GM21576 (cell line): ENCODE data around the gene RSPH3.
"Not testable (repeated sequence)": the region's sequence is repeated elsewhere in the genome, so short reads cannot be mapped to it uniquely, and the experiment has no call there.

Source experiments
- ATAC-seq: cut with Tn5 transposase; IDR thresholded peaks from one replicate; pipeline ENCODE4 v1.9.1; 2021; ENCODE audit warnings: mild to moderate bottlenecking, moderate library complexity; ENCODE audit not compliant: unreplicated experiment

Gene RSPH3

DNA sequence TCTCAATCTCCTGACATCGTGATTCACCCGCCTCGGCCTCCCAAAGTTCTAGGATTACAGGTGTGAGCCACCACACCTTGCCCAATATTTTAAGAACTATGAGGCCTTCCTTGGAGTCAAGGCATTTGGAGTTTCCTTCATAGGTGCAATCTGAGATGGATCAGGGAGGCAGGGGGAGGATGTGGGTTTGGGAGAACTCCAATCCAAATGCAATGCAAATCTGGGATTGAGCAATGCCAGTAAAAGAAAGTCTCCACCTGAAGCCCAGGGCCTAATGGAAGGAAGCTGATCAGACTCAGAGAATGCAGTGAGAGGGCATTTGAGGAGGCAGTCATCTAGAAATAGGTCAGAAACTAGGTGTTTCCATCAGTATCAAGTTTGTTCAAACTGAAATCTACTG, 21.2 kb downstream of the RSPH3 start:
- no peak for ATAC-seq

DNA sequence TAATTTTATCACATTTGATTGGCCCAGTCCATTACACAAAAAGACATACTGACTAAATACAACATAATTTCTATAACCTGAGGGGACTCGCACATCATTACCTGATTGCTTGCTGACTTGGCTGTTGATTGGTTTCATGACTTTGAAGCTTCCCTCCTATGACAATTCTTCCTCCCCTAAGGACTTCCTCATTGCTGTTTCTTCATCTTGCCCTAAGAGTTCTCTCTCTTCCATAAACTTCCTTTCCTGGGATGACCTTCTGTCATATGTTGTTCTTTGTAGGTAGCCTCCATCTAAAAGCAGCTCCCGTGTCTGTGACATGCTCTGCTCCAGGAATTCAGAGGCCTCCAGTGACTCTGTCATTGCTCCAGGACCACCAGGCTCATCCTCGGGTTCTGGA, 22.6 kb downstream of the RSPH3 start:
- no peak for ATAC-seq

DNA sequence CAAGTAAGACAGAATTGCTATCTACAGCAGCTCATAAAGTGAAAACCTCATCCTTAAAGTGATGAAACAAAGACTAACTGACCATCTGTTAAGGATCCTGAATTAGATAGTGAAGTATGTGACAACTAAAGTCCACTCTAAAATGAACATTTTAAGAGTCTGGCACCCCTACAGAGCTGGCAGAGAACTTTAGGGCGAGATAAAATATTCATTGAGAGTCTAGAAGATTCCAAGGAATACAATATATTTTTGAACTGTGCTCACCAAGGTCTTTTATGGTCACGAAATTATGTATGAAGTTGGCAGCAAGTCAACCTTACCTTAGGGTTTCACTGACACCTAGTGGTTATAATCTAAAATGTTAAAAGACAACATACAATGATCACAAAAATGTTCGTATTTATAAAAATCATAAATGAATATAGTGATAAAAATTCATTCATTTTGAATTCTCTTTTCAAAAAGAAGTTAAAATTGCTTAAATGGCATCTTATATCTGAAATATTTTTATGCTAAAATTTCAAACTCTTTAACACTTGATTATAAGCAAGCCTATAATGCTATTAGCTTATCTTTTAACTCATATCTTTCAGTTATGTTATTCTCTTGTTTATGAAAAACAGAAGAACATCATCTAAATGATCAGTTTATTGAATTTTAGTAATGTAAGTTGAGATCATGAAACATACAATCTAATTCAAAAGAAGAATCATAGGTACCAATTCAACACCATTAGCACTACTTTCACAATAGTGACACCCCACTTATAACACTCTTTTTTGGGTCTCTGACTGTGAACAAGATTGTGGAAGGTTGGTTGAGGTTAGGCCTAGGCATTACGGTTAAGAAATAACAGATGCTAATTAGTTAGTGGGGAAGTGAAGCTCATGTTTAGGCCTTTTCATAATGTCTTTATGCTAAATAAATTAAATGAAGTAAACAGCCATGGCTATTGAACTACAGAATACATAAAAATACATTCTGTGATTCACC, 27.5 kb downstream of the RSPH3 start:
- no peak for ATAC-seq

DNA sequence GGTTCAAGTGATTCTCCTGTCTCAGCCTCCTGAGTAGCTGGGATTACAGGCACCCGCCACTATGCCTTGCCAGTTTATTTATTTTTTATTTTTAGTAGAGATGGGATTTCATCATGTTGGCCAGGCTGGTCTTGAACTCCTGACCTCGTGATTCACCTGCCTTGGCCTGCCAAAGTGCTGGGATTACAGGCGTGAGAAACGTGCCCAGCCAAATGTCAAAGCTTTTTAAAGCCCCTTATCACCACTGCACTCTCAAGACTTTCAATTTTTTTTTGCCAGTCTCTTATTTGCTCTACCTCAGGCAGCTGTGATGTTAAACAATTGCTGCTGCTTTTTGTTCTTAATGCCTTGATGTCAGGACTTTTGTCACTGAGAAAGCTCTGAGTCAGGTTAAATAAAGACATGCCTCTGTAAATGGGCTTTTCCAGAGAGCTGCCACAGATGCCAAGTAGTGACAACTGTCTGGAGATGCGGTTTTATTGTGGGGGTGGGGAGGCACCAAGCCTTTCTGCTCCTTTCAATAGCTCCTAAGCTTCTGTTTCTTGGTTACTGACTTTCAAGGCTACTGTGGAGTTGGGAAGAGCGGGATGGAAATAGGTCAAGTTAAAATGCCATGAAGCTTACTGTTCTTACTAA, 29.2 kb downstream of the RSPH3 start:
- no peak for ATAC-seq

- ATAC-seq, result no peak
Measured at GRCh38 chr6:158969148-158969547, 30.9 kb downstream of the RSPH3 start.

DNA sequence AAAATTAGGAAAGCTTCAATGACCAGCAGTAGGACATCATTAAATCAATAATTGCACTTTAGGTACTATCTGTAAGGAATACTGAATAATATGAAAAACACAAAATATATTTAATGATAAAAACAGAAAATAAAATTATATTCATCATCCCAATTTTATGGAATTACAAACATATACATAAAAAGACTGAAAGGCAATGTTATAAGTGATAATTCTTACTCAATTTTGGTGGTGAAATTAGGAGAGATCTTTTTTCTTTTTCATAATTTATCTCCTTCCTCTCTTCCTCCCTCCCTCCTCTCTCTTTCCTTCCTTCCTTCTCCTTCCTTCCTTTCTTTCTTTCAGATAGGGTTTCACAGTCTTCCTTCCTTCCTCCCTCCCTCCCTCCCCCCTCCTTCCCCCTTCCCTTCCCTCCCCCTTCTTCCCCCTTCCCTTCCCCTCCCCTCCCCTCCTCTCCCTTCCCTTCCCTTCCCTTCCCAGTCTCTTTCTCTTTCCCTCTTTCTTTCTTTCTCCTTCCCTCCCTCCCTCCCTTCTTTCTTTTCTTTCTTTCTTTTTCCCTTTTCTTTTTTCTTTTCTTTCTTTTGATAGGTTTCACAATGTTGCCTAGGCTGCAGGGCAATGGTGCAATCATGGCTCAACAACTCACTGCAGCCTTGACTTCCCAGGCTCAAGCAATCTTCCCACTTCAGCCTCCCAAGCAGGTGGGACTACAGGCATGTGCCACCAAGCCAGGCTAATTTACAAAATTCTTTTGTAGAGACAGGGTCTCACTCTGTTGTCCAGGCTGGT, 36.8 kb downstream of the RSPH3 start:
- no peak for ATAC-seq

DNA sequence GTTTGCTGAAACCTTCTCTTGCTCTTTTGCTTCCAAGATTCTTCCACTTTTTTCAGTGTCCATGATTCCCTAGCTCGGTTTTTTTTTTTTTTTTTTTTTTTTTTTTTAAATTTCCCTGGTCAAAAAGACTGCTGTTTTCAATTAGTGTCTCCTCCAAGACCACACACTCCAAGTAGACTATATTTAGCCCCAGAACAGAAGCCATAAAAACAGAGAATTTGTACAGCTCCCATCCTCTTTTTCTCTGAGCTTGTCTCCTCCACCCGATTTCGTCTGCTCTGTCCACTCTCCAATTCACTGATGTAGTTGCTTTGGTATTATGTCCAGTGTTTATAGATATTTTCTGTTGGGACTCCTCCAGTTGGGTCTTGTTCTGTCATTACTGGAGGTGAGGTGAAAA, 37.6 kb downstream of the RSPH3 start:
- ATAC-seq, result no peak

- no peak for ATAC-seq
Measured at GRCh38 chr6:158960026-158960425, 40.0 kb downstream of the RSPH3 start.

DNA sequence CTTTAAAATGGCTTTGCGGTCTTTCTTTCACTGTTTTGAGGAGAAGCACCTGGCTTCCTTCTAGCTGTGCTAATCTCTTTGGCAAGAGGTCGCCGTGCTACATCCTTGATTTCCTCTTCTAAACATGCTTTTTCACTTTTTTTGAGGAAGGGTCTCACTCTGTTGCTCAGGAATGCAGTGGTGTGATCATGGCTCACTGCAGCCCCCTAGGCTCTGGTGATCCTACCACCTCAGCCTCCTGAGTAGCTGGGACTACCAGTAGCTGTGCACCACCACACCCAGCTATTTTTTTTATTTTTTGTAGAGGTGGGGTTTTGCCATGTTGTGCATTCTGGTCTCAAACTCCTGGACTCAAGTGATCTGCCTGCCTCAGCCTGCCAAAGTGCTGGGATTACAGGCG, 40.5 kb downstream of the RSPH3 start:
- ATAC-seq, result no peak

GRCh38 chr6:158958504-158959386, 41.3 kb downstream of the RSPH3 start:
- ATAC-seq, result no peak

DNA sequence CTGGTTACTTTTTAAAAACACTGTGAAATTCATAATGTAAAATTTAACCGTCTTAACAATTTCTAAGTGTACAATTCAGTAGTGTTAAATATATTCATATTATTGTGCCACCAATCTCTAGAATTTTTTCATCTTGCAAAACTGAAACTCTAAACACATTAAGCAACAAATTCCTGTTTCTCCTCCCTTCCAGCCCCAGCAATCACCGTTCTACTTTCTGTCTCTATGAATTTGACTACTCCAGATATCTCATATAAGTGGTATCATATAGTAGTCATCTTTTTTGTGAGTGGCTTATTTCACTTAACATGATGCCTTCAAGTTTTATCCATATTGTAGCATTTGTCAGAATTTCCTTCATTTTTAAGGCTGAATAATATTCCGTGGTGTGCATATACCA, 44.7 kb downstream of the RSPH3 start:
- ATAC-seq, result no peak

DNA sequence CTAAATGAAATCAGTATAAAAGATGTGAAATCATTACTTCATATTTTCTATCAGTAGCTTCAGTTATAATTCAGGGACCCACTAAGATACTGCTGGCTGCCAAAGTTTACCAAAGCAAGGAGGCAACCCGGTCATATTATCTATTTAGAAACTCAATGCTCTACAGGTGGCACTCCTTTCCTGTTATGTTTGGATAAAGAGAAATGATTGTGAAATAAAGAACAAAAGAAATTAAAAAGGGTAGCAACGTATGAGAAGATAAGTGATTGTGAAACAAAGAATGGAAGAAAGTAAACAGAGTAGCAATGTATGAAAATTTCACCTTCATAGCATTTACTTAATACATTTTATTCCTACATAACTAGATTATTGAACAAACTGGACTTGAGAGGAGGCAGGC, 45.2 kb downstream of the RSPH3 start:
- no peak for ATAC-seq

DNA sequence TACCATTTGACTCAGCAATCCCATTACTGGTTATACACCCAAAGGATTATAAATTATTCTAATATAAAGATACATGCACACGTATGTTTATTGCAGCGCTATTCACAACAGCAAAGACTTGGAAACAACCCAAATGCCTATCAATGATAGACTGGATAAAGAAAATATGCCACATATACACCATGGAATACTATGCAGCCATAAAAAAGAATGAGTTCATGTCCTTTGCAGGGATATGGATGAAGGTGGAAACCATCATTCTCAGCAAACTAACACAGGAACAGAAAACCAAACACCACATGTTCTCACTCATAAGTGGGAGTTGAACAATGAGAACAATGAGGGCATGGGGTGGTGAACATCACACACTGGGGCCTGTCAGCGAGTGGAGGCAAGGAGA, 48.0 kb downstream of the RSPH3 start:
- not testable (repeated sequence) for ATAC-seq

- ATAC-seq, result not testable (repeated sequence)
Measured at GRCh38 chr6:158951565-158951964, 48.4 kb downstream of the RSPH3 start.

DNA sequence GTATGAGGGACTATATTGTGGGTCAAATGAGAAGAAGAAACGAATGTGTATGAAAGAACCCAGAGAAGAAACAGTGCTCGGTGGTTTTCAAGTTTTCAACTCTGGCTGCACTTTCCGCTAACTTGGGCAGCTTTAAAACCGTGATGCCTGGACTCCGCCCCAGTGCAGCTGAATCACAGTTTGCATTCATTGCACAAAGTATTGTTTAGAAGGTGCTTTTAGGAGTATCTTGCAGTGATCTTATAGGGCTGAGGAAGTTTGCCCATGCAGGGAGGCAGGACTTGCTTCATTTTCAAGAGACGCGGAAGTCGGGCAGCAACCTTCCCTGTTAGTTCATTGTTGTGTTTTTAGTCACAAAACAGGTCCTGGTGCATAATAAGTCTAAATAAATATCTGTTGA, 52.7 kb downstream of the RSPH3 start:
- no peak for ATAC-seq

DNA sequence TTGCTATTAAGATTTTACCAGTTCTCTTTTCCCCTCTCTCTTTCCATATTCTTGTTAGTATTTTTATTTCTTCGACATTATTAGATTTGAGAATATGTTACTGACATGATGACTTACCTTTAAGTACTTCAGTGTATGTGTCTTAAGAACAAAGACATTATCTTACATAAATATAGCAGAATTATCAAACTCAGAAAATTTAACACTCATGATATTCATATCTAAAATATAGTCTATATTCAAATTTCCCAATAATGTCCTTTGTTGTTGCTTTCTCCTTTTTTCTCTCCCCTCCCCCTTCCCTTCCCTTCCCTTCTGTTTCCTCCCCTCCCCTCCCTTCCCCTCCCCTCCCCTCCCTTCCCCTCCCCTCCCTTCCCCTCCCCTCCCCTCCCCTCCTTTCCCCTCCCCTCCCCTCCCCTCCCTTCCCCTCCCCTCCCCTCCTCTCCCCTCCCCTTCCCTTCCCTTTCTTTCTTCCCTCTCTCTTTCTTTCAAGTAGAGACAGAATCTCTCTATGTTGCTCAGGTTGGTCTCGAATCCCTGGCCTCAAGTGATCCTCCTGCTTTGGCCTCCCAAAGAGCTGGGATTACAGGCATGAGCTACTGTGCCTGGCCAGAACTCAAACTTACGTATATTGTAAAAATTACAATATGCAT, 56.5 kb downstream of the RSPH3 start:
- ATAC-seq, result no peak

- no peak for ATAC-seq
Measured at GRCh38 chr6:158942349-158942748, 57.7 kb downstream of the RSPH3 start.

GRCh38 chr6:158941246-158941645, 58.8 kb downstream of the RSPH3 start:
- no peak for ATAC-seq

DNA sequence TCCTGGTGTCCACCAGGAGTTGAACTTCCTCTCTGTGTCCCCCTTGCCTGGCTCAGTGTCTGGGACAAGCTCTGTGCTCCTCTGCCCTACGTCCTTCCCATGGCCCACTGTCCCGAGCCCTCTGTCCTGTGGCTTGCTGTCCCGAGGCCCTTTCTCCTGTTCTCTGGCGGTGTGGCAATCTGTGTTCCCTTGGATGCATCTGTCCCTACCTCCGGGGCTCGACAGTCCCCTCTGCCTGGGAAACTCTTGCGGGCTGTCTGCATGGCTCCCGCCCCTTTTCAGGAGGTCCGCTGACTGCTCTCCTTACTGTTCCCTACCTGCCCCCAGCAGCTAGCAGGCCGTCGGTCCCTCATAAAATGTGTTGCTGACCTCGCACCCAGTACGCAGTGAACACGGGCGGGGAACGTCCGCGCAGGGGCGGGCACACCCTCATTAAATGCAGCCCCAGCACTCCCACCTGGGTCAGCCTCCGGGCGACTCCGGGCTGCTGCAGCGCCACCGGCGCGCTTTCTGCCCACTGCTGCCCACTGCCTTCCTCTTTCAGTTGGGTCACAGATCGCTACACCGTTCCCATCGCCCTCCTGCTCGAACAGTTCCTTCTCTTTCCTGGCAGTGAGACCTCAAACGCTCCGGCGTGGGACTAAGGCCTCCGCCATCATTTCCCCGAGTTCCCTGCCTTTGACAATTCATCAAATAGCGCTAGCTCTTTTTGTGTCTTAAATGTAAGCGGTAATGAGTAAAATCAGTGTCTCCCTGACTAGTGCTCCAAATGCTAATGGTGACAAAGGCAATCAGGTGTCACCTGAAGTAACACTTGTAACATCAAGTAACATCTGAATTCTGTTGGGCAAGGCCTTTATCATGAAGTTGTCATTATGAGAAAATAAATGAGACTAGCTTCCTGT, 60.5 kb downstream of the RSPH3 start:
- ATAC-seq, result no peak
